Transverse colon (tissue), 4 donors: ENCODE measurements around the gene SRPK2. TPM values are rescaled to one million over a fixed set of nuclear protein-coding genes. Genes with fewer than 3 reads are reported as not detected.

Source experiments
- DNase-seq: peaks from one replicate; pipeline ENCODE4 v3.0.0-alpha.2; 2019
- H3K27ac ChIP-seq, 4 donors: fragments of 200-600 bp; sonication (generic); 2 replicates each; pipeline ENCODE4 v1.5.1; 2016 to 2018; ENCODE audit warnings: inconsistent platforms in 4 of 4
- H3K27me3 ChIP-seq: fragments of 200-600 bp; sonication (generic); 2 replicates; pipeline ENCODE4 v1.5.1; 2017; ENCODE audit warnings: inconsistent platforms
- H3K36me3 ChIP-seq, 4 donors: fragments of 200-600 bp; sonication (generic); 2 replicates each; pipeline ENCODE4 v1.5.1; 2017 to 2019; ENCODE audit warnings: inconsistent platforms in 4 of 4
- H3K4me1 ChIP-seq, 4 donors: fragments of 200-600 bp; sonication (generic); 2 replicates each; pipeline ENCODE4 v1.5.1; 2017 to 2020; ENCODE audit warnings: inconsistent platforms in 4 of 4
- H3K4me3 ChIP-seq, 4 donors: fragments of 200-600 bp; sonication (generic); 1 replicate in 1 of 4; 2 replicates in 3 of 4; pipeline versions ENCODE4 v1.5.1 to v1.6.1; 2017 to 2019; ENCODE audit warnings: inconsistent platforms in 4 of 4
- H3K9me3 ChIP-seq, 2 donors: fragments of 200-600 bp; sonication (generic); 2 replicates each; pipeline ENCODE4 v1.5.1; 2017 to 2019; ENCODE audit warnings: inconsistent platforms in 2 of 2
- CTCF ChIP-seq, 5 experiments: fragments of 200-600 bp in 3 of 5; fragments of 450-650 bp in 2 of 5; sonication (generic) in 3 of 5; IDR thresholded peaks; 1 replicate in 2 of 5; 2 replicates in 3 of 5; pipeline ENCODE4 v1.5.1; 2016 to 2017; ENCODE audit warnings: antibody characterized with exemption in 5 of 5, inconsistent platforms in 3 of 5, mild to moderate bottlenecking in 2 of 5, moderate library complexity in 1 of 5
- EP300 ChIP-seq: sonication (generic); formaldehyde crosslinking; IDR thresholded peaks from one replicate; pipeline ENCODE4 v1.6.1; 2017; ENCODE audit warnings: antibody characterized with exemption, low read depth
- POLR2A ChIP-seq: fragments of 450-650 bp; IDR thresholded peaks from one replicate; pipeline ENCODE4 v1.6.1; 2016; ENCODE audit warnings: antibody characterized with exemption, mild to moderate bottlenecking, moderate library complexity
- POLR2AphosphoS5 ChIP-seq, 3 donors: sonication (generic); formaldehyde crosslinking; IDR thresholded peaks; one replicate each; pipeline ENCODE4 v1.6.1; 2016; ENCODE audit warnings: antibody characterized with exemption in 3 of 3
- WGBS, 2 donors: methylation state at CpG; one replicate each; pipeline ENCODE4 v1.1.5; 2018; ENCODE audit warnings: low coverage in 1 of 2; 5-methylcytosine and 5-hydroxymethylcytosine counted together
- in situ Hi-C, 4 donors: fragments of 200-750 bp; cut with MboI; loops; one replicate each; pipeline versions ENCODE4 v1.15.0 to v1.15.1; 2017; ENCODE audit warnings: low sequenced_read_pairs in 3 of 4, low pct_ligation_motif_present in 1 of 4, low pct_unique_long_range_greater_than_20kb in 1 of 4
- intact Hi-C: fragments of 100-400 bp; cut with DNase I; formaldehyde crosslinking; loops from one replicate; pipeline ENCODE4 v1.15.1; 2023; ENCODE audit warnings: low total_unique reads
- total RNA-seq, 4 donors: library from RNA; depleted of rRNA; stranded (reverse); fragments of >200 nt; gene quantifications; one replicate each; pipeline ENCODE4 v1.1.0, GENCODE V29; 2016

Gene SRPK2
- total RNA-seq, 4 donors from 2014 or later, result 18.3 to 93.1 (median 43.8) TPM

DNA sequence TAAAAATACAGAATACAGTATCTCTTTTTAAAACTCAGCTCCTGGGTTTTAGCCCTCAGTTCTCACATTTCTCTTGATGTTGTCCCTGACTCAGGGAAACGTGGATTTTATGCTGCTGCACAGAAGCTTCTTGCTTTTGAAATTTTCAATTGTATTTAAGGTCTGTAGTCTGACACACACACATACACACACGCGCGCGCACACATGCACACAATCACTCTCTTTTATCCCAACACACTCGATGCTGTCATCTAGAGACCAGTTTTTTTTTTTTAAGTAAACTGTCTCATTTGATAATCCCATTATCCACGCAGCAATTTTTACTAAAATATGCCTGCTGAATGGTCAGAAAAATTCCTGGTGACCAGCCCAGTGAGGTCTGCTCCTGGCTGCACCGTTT is 266.1 kb downstream of the SRPK2 start:
- no peak for DNase-seq
- WGBS, 2 donors, result 78 to 83% methylated on average over 8 of the region's 8 CpGs
- H3K27me3 ChIP-seq, result no peaks in the 10 kb centered on the region
- H3K36me3 ChIP-seq, result peaks cover 0 to 14% (median 0%) of the 10 kb centered on the region in 4 donors
- TF ChIP-seq POLR2A, result no peak
- TF ChIP-seq CTCF (IDR thresholded peaks at IDR 0.05), result no peak
- no peak for TF ChIP-seq EP300
- TF ChIP-seq POLR2AphosphoS5 (IDR thresholded peaks at IDR 0.05), result no peak
- in situ Hi-C loops, result no loop called here
- no peaks in the 10 kb centered on the region for H3K4me1 ChIP-seq
- intact Hi-C loops, result no loop called here
- H3K27ac ChIP-seq, result no peak overlapping the region
- H3K4me3 ChIP-seq, result no peak overlapping the region
- H3K9me3 ChIP-seq, result no peaks in the 10 kb centered on the region

GRCh38 chr7:105118612-105119600 is 269.8 kb downstream of the SRPK2 start:
- Histone ChIP-seq H3K4me3 (no peak overlapping the region), H3K4me1 (no peaks in the 10 kb centered on the region), H3K9me3 (no peaks in the 10 kb centered on the region), H3K36me3 (peaks cover 0 to 17% (median 6%) of the 10 kb centered on the region in 4 donors), H3K27ac (no peak overlapping the region), H3K27me3 (no peaks in the 10 kb centered on the region)
- intact Hi-C loops (no loop called here), in situ Hi-C loops (no loop called here)
- 73 to 79% methylated on average over 5 to 9 of the region's 9 CpGs for whole genome bisulfite sequencing, 2 donors
- no peak for DNase-seq
- TF ChIP-seq POLR2AphosphoS5 (IDR thresholded peaks at IDR 0.05), result no peak
- no peak for TF ChIP-seq CTCF (IDR thresholded peaks at IDR 0.05)
- no peak for TF ChIP-seq POLR2A
- no peak for TF ChIP-seq EP300

DNA sequence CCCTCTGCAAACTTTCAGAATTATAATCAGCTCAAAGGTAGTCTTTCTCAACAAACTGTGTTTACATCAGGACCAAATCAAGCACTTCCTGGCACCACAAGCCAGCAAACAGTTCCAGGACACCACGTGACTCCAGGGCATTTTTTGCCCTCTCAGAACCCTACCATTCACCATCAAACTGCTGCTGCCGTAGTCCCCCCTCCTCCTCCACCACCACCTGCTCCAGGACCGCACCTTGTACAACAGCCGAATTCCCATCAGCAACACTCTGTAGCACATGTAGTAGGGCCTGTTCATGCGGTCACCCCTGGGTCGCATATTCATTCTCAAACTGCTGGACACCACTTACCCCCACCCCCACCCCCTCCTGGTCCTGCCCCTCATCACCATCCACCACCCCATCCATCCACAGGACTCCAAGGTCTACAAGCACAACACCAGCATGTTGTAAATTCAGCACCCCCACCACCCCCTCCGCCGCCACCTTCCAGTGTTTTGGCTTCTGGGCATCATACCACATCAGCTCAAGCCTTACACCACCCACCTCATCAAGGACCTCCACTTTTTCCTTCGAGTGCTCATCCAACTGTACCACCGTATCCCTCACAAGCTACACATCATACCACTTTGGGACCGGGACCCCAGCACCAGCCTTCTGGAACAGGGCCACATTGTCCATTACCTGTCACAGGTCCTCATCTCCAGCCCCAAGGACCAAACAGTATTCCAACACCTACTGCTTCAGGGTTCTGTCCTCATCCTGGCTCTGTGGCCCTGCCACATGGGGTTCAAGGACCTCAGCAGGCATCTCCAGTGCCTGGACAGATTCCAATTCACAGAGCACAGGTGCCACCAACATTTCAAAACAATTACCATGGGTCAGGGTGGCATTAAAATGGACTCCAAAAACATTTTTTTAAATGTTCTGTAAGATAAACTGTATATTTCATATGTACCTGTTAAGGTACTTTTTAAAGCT is 276.0 kb downstream of the SRPK2 start:
- Histone ChIP-seq H3K27me3 (no peaks in the 10 kb centered on the region), H3K4me1 (peaks cover 0 to 2% (median 0%) of the 10 kb centered on the region in 4 donors), H3K27ac (peak overlapping the region in 1 of 4 donors; percentile 10), H3K4me3 (no peak overlapping the region), H3K36me3 (peaks cover 0 to 72% (median 35%) of the 10 kb centered on the region in 4 donors), H3K9me3 (no peaks in the 10 kb centered on the region)
- TF ChIP-seq EP300 (no peak), CTCF (IDR thresholded peaks at IDR 0.05) (no peak), POLR2AphosphoS5 (IDR thresholded peaks at IDR 0.05) (no peak), POLR2A (no peak)
- 86% methylated on average over 5 to 11 of the region's 11 CpGs for WGBS, 2 donors
- no peak for DNase-seq
- in situ Hi-C loops (no loop called here), intact Hi-C loops (no loop called here)

DNA sequence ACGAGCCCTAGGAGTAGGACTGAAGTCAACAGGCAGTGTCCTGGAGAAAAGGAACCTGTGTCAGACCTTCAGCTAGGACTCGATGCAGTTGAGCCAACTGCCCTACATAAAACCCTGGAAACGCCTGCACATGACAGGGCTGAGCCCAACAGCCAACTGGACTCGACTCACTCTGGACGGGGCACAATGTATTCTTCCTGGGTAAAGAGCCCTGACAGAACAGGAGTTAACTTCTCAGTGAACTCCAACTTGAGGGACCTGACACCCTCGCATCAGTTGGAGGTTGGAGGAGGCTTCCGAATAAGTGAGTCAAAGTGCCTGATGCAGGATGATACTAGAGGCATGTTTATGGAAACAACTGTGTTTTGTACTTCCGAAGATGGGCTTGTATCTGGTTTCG is 281.3 kb downstream of the SRPK2 start:
- H3K9me3 ChIP-seq, result no peaks in the 10 kb centered on the region
- no peaks in the 10 kb centered on the region for H3K27me3 ChIP-seq
- H3K4me3 ChIP-seq, result no peak overlapping the region
- 92% methylated on average over 5 to 9 of the region's 9 CpGs for WGBS, 2 donors
- intact Hi-C loops, result no loop called here
- H3K4me1 ChIP-seq, result peaks cover 0 to 3% (median 0%) of the 10 kb centered on the region in 4 donors
- TF ChIP-seq POLR2AphosphoS5 (IDR thresholded peaks at IDR 0.05) (no peak), EP300 (no peak), POLR2A (no peak), CTCF (IDR thresholded peaks at IDR 0.05) (no peak)
- in situ Hi-C loops, result no loop called here
- no peak for DNase-seq
- peaks cover 0 to 90% (median 42%) of the 10 kb centered on the region in 4 donors for H3K36me3 ChIP-seq
- H3K27ac ChIP-seq, result no peak overlapping the region
